HepG2 (cell line): ENCODE data around the gene TRIM44.

ENCODE experiments used
- CBFB ChIP-seq: sonication (generic); formaldehyde crosslinking; IDR thresholded peaks from 2 replicates; pipeline ENCODE4 v1.4.0; 2020; ENCODE audit warnings: missing genetic modification reagents
- CC2D1A ChIP-seq: sonication (generic); formaldehyde crosslinking; IDR thresholded peaks from 2 replicates; pipeline ENCODE4 v1.8.1; 2023; ENCODE audit warnings: mild to moderate bottlenecking, missing genetic modification reagents
- POLR2A ChIP-seq, 2 experiments: IDR thresholded peaks; 2 replicates each; pipeline ENCODE4 v1.6.1; 2011; ENCODE audit warnings: low read depth in 2 of 2, low read length in 2 of 2, mild to moderate bottlenecking in 1 of 2, moderate library complexity in 1 of 2; ENCODE audit not compliant: insufficient read depth in 1 of 2
- ZBTB1 ChIP-seq: sonication (generic); formaldehyde crosslinking; IDR thresholded peaks from 2 replicates; pipeline ENCODE4 v1.4.0; 2020; ENCODE audit warnings: missing genetic modification reagents, borderline replicate concordance
- ZNF253 ChIP-seq: sonication (generic); formaldehyde crosslinking; IDR thresholded peaks from 2 replicates; pipeline ENCODE4 v1.8.0; 2022; ENCODE audit warnings: mild to moderate bottlenecking, missing genetic modification reagents, borderline replicate concordance
- TF ChIP-seq, protein P1 (sequence below): sonication (generic); formaldehyde crosslinking; IDR thresholded peaks from 2 replicates; pipeline ENCODE4 v1.8.1; 2023; ENCODE audit warnings: missing genetic modification reagents, inconsistent platforms, borderline replicate concordance
- TF ChIP-seq, protein P2 (sequence below): sonication (generic); formaldehyde crosslinking; IDR thresholded peaks from 2 replicates; pipeline ENCODE4 v1.5.0; 2020; ENCODE audit warnings: mild to moderate bottlenecking, missing genetic modification reagents, moderate library complexity
- TF ChIP-seq, protein P3 (sequence below): IDR thresholded peaks from 2 replicates; pipeline ENCODE4 v1.6.1; 2016

DNA sequence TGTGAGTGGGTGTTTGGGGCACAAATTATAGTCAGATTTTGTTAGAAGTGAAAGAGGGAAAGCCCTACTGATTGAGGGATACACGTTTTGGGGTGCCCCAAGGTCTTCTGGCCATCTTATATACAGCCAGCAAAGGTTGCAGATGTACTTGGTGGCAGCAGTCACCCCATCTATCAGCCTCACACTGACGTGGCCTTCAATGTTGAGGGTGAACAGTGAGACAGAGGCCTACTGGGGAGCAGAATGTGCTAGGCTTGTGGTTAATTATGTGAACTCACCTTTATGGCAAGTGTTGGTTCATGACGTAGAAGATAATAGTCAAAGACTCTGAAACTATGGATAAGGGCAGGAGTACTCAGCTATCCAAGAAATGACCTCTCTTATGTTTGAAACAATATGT lies 121.2 kb downstream of the TRIM44 start:
- TF ChIP-seq, protein P1, sequence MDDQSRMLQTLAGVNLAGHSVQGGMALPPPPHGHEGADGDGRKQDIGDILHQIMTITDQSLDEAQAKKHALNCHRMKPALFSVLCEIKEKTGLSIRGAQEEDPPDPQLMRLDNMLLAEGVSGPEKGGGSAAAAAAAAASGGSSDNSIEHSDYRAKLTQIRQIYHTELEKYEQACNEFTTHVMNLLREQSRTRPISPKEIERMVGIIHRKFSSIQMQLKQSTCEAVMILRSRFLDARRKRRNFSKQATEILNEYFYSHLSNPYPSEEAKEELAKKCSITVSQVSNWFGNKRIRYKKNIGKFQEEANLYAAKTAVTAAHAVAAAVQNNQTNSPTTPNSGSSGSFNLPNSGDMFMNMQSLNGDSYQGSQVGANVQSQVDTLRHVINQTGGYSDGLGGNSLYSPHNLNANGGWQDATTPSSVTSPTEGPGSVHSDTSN: no peak
- TF ChIP-seq CC2D1A (CRISPR knock-in tag): no peak
- TF ChIP-seq POLR2A (IDR thresholded peaks at IDR 0.05; ENCODE audit: insufficient read depth in 1 of 2, low read depth in 2 of 2, low read length in 2 of 2): no peak
- TF ChIP-seq, protein P2, sequence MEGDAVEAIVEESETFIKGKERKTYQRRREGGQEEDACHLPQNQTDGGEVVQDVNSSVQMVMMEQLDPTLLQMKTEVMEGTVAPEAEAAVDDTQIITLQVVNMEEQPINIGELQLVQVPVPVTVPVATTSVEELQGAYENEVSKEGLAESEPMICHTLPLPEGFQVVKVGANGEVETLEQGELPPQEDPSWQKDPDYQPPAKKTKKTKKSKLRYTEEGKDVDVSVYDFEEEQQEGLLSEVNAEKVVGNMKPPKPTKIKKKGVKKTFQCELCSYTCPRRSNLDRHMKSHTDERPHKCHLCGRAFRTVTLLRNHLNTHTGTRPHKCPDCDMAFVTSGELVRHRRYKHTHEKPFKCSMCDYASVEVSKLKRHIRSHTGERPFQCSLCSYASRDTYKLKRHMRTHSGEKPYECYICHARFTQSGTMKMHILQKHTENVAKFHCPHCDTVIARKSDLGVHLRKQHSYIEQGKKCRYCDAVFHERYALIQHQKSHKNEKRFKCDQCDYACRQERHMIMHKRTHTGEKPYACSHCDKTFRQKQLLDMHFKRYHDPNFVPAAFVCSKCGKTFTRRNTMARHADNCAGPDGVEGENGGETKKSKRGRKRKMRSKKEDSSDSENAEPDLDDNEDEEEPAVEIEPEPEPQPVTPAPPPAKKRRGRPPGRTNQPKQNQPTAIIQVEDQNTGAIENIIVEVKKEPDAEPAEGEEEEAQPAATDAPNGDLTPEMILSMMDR (CRISPR knock-in tag): no peak
- TF ChIP-seq ZNF253 (CRISPR knock-in tag): no peak
- TF ChIP-seq CBFB (CRISPR knock-in tag): no peak
- TF ChIP-seq, protein P3, sequence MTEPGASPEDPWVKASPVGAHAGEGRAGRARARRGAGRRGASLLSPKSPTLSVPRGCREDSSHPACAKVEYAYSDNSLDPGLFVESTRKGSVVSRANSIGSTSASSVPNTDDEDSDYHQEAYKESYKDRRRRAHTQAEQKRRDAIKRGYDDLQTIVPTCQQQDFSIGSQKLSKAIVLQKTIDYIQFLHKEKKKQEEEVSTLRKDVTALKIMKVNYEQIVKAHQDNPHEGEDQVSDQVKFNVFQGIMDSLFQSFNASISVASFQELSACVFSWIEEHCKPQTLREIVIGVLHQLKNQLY: no peak
- no peak for TF ChIP-seq ZBTB1 (CRISPR knock-in tag)
